K562 (cell line): ENCODE results near the gene MAP2K3.

Experiments
- POLR2AphosphoS5 ChIP-seq: IDR thresholded peaks from 2 replicates; pipeline ENCODE4 v1.6.1; 2011; ENCODE audit warnings: mild to moderate bottlenecking, low read depth, low read length, moderate library complexity; ENCODE audit not compliant: control insufficient read depth, insufficient read depth
- TF ChIP-seq, protein P1 (sequence below), 3 experiments: IDR thresholded peaks in 2 of 3; conservative IDR thresholded peaks in 1 of 3; 2 replicates each; pipeline ENCODE4 v1.5.1; 2011 to 2012; ENCODE audit warnings: low read length in 3 of 3, mild to moderate bottlenecking in 3 of 3, control low read depth in 2 of 3, improper control_type of control experiment in 1 of 3, inconsistent platforms in 1 of 3, low read depth in 1 of 3, mixed read lengths in 1 of 3, moderate library complexity in 1 of 3; ENCODE audit not compliant: insufficient read depth in 2 of 3

DNA sequence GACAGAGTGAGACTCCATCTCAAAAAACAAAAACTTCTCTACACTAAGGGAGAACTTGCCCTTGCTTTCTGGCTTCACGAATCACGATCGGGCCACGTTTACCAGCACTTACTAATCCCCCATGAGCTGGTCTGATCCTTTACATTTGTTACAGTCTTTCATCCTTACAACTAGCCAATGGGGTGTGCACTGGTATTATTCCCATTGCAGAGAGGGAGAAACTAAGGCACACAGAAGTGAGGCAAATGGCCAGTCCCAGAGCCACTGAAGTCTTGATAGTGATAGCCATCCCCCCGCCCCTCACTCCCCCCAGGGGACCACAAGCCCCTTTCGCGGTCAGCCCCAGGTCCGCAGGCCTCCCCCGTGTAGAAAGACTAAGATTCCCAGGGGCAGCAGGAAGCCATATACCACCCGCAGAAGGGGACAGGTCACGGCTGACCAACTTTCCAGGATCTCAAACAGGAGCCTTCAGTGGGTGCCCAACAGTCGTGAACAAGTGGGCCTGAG, 32.2 kb upstream of the MAP2K3 start:
- TF ChIP-seq POLR2AphosphoS5, result no peak
- TF ChIP-seq, protein P1, sequence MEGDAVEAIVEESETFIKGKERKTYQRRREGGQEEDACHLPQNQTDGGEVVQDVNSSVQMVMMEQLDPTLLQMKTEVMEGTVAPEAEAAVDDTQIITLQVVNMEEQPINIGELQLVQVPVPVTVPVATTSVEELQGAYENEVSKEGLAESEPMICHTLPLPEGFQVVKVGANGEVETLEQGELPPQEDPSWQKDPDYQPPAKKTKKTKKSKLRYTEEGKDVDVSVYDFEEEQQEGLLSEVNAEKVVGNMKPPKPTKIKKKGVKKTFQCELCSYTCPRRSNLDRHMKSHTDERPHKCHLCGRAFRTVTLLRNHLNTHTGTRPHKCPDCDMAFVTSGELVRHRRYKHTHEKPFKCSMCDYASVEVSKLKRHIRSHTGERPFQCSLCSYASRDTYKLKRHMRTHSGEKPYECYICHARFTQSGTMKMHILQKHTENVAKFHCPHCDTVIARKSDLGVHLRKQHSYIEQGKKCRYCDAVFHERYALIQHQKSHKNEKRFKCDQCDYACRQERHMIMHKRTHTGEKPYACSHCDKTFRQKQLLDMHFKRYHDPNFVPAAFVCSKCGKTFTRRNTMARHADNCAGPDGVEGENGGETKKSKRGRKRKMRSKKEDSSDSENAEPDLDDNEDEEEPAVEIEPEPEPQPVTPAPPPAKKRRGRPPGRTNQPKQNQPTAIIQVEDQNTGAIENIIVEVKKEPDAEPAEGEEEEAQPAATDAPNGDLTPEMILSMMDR (IDR thresholded peaks at IDR 0.05 in 2 of 3, conservative IDR thresholded peaks at IDR 0.05 in 1 of 3; ENCODE audit: insufficient read depth in 2 of 3, low read depth in 1 of 3, low read length in 3 of 3), result no peak
